Stomach (tissue), 4 donors: ENCODE results near the gene NFE2L2.

Experiments
- POLR2A ChIP-seq, 4 donors: fragments of 450-650 bp; IDR thresholded peaks; one replicate each; pipeline ENCODE4 v1.6.1; 2016; ENCODE audit warnings: antibody characterized with exemption in 4 of 4, control low read depth in 2 of 4, mild to moderate bottlenecking in 1 of 4, moderate library complexity in 1 of 4
- POLR2AphosphoS5 ChIP-seq, 3 donors: sonication (generic); formaldehyde crosslinking; IDR thresholded peaks; one replicate each; pipeline ENCODE4 v1.6.1; 2016; ENCODE audit warnings: antibody characterized with exemption in 3 of 3
- TF ChIP-seq, protein P1 (sequence below), 7 experiments: fragments of 450-650 bp in 4 of 7; fragments of 200-600 bp in 3 of 7; sonication (generic) in 3 of 7; IDR thresholded peaks; one replicate each; pipeline ENCODE4 v1.5.1; 2016 to 2019; ENCODE audit warnings: antibody characterized with exemption in 7 of 7, control low read depth in 2 of 7, mild to moderate bottlenecking in 1 of 7

DNA sequence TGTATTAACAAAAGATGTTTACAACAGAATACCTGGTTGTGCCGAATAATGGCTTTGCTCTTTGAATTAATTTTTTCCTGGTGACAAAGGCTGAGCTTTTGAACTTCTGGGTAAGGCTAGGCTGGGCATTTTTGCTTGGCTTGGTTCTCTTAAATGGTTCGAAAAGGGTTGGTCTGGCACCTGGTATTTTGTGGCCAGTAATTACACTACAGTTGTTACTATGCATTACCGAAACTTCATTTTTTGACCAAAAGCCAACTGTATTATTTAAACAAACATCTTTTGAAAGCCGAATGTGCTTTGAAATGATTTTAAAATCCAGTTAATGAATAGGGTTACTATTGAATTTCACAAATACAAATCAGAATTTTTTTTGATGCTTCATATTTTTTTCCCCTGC, 19.4 kb upstream of the NFE2L2 start:
- TF ChIP-seq, protein P1, sequence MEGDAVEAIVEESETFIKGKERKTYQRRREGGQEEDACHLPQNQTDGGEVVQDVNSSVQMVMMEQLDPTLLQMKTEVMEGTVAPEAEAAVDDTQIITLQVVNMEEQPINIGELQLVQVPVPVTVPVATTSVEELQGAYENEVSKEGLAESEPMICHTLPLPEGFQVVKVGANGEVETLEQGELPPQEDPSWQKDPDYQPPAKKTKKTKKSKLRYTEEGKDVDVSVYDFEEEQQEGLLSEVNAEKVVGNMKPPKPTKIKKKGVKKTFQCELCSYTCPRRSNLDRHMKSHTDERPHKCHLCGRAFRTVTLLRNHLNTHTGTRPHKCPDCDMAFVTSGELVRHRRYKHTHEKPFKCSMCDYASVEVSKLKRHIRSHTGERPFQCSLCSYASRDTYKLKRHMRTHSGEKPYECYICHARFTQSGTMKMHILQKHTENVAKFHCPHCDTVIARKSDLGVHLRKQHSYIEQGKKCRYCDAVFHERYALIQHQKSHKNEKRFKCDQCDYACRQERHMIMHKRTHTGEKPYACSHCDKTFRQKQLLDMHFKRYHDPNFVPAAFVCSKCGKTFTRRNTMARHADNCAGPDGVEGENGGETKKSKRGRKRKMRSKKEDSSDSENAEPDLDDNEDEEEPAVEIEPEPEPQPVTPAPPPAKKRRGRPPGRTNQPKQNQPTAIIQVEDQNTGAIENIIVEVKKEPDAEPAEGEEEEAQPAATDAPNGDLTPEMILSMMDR (IDR thresholded peaks at IDR 0.05): no peak
- TF ChIP-seq POLR2A (IDR thresholded peaks at IDR 0.05): no peak
- TF ChIP-seq POLR2AphosphoS5 (IDR thresholded peaks at IDR 0.05): no peak
